ENCODE data around the gene TMEM269.

TMEM269 gene

GRCh38 chr1:42739753-42740700 is 44.8 kb upstream of the TMEM269 start, which contains the start of gene CLDN19:
Gene CLDN19 (minus strand): TSS chr1:42740236. CDS start chr1:42740063, 173 bp downstream.
- FAIRE-seq (no peak), DNase-seq (ENCODE audit: insufficient read length, low spot score) (no peak)
- TF ChIP-seq POLR2A (IDR thresholded peaks at IDR 0.05; ENCODE audit: low read depth, low read length) (no peak), POLR2AphosphoS5 (IDR thresholded peaks at IDR 0.05; ENCODE audit: low read depth, low read length) (no peak), POU2F2 (IDR thresholded peaks at IDR 0.05; ENCODE audit: low read depth, low read length) (no peak), SPI1 (IDR thresholded peaks at IDR 0.05; ENCODE audit: low read depth, low read length) (no peak), PAX5 (IDR thresholded peaks at IDR 0.05; ENCODE audit: insufficient read depth, low read length, severe bottlenecking) (no peak), TAF1 (IDR thresholded peaks at IDR 0.05; ENCODE audit: low read depth, low read length) (no peak)

GRCh38 chr1:42740851-42741580 is 43.8 kb upstream of the TMEM269 start:
- TF ChIP-seq POLR2AphosphoS5 (IDR thresholded peaks at IDR 0.05; ENCODE audit: low read depth, low read length) (no peak), PAX5 (IDR thresholded peaks at IDR 0.05; ENCODE audit: insufficient read depth, low read length, severe bottlenecking) (no peak), SPI1 (IDR thresholded peaks at IDR 0.05; ENCODE audit: low read depth, low read length) (no peak), POU2F2 (IDR thresholded peaks at IDR 0.05; ENCODE audit: low read depth, low read length) (no peak), POLR2A (IDR thresholded peaks at IDR 0.05; ENCODE audit: low read depth, low read length) (no peak), TAF1 (IDR thresholded peaks at IDR 0.05; ENCODE audit: low read depth, low read length) (no peak)
- no peak for FAIRE-seq
- DNase-seq (ENCODE audit: insufficient read length, low spot score), result no peak

DNA sequence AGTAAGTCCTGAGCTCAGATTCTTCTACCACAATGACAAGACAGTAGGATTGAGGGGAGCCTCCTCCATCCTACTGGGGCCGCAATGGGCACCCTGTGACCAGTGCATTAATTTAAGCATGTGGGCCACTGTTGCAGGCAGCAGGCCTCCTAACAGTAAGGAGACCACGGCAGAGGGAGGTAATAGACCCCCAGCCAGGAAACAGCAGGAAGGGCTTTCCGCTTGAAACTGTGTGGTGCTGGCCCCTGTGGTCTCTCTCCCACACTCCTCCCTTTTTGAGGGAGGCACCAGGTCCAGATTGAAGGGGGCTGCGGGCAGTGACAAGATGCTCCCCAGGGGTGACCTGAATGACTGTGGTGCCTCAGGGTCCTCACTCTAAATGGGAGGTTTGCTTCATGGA is 43.1 kb upstream of the TMEM269 start:
- FAIRE-seq, result no peak

DNA sequence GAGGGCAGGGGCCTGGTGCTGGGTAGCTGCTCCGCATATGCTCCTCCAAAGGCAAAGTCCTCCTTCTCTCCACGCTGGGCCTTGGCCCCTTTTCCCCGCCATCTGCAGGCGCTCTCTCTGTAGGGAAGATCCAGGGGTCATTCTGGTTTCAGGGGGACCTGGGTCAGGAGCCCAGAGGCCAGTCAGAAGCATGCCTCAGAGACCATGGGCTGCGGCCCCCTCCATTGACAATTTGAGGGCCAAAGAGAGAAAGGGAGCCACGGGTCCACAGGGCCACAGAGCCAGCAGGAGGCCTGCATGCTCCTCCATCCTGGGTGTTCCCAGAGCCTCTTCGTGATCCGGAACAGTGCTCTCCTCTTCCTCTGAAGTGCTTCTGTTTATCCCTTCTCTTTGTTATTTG is 42.6 kb upstream of the TMEM269 start:
- DNase-seq (ENCODE audit: insufficient read length, low spot score) (no peak), FAIRE-seq (no peak)
- no peak for TF ChIP-seq TAF1 (IDR thresholded peaks at IDR 0.05; ENCODE audit: low read depth, low read length)

More for the DNA sequence above, 43.1 kb upstream of the TMEM269 start:
- TF ChIP-seq POU2F2 (IDR thresholded peaks at IDR 0.05; ENCODE audit: low read depth, low read length) (no peak), SPI1 (IDR thresholded peaks at IDR 0.05; ENCODE audit: low read depth, low read length) (no peak), PAX5 (IDR thresholded peaks at IDR 0.05; ENCODE audit: insufficient read depth, low read length, severe bottlenecking) (no peak), POLR2AphosphoS5 (IDR thresholded peaks at IDR 0.05; ENCODE audit: low read depth, low read length) (no peak), TAF1 (IDR thresholded peaks at IDR 0.05; ENCODE audit: low read depth, low read length) (no peak)
- DNase-seq (ENCODE audit: insufficient read length, low spot score), result no peak

- TF ChIP-seq POU2F2 (IDR thresholded peaks at IDR 0.05; ENCODE audit: low read depth, low read length) (no peak), TAF1 (IDR thresholded peaks at IDR 0.05; ENCODE audit: low read depth, low read length) (no peak), SPI1 (IDR thresholded peaks at IDR 0.05; ENCODE audit: low read depth, low read length) (no peak), POLR2AphosphoS5 (IDR thresholded peaks at IDR 0.05; ENCODE audit: low read depth, low read length) (no peak), PAX5 (IDR thresholded peaks at IDR 0.05; ENCODE audit: insufficient read depth, low read length, severe bottlenecking) (no peak), POLR2A (IDR thresholded peaks at IDR 0.05; ENCODE audit: low read depth, low read length) (no peak)
- FAIRE-seq, result no peak
- DNase-seq (ENCODE audit: insufficient read length, low spot score), result no peak
These were observed 42.0 kb upstream of the TMEM269 start for GRCh38 chr1:42742617-42743316.

- FAIRE-seq, result no peak
- TF ChIP-seq POU2F2 (IDR thresholded peaks at IDR 0.05; ENCODE audit: low read depth, low read length), result no peak
- no peak for DNase-seq (ENCODE audit: insufficient read length, low spot score)
These were observed 41.3 kb upstream of the TMEM269 start for GRCh38 chr1:42743317-42744147.

DNA sequence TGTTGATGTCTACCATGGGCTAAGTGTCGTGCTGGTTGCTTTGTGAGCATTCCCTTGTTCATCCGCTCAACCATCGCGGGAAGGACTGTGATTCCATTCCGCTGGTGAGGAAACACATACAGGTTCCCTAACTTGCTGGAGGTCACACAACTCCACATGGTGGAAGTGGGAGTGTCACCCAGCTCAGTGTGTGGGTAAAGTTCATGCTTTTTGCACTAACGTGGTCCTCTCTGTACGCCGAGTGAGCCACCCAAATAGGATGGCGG is 40.7 kb upstream of the TMEM269 start:
- no peak for DNase-seq (ENCODE audit: insufficient read length, low spot score)
- TF ChIP-seq POU2F2 (IDR thresholded peaks at IDR 0.05; ENCODE audit: low read depth, low read length) (no peak), SPI1 (IDR thresholded peaks at IDR 0.05; ENCODE audit: low read depth, low read length) (no peak), TAF1 (IDR thresholded peaks at IDR 0.05; ENCODE audit: low read depth, low read length) (no peak), POLR2A (IDR thresholded peaks at IDR 0.05; ENCODE audit: low read depth, low read length) (no peak), POLR2AphosphoS5 (IDR thresholded peaks at IDR 0.05; ENCODE audit: low read depth, low read length) (no peak)
- no peak for FAIRE-seq

- TF ChIP-seq POLR2A (IDR thresholded peaks at IDR 0.05; ENCODE audit: low read depth, low read length), result no peak
- no peak for TF ChIP-seq POU2F2 (IDR thresholded peaks at IDR 0.05; ENCODE audit: low read depth, low read length)
- TF ChIP-seq SPI1 (IDR thresholded peaks at IDR 0.05; ENCODE audit: low read depth, low read length), result no peak
- no peak for TF ChIP-seq PAX5 (IDR thresholded peaks at IDR 0.05; ENCODE audit: insufficient read depth, low read length, severe bottlenecking)
- TF ChIP-seq TAF1 (IDR thresholded peaks at IDR 0.05; ENCODE audit: low read depth, low read length), result no peak
- TF ChIP-seq POLR2AphosphoS5 (IDR thresholded peaks at IDR 0.05; ENCODE audit: low read depth, low read length), result no peak
- DNase-seq (ENCODE audit: insufficient read length, low spot score) (no peak), FAIRE-seq (no peak)
These were observed 38.9 kb upstream of the TMEM269 start for GRCh38 chr1:42745851-42746250.
